Kidney glomerular epithelial cell (primary cell): ENCODE results near the gene C17orf50.
A peak's percentile ranks its signal among the peaks of the same experiment; 100 is the strongest.

Experiments used
- DNase-seq: peaks from one replicate; lab custom pipeline; 2025; lab: John Stamatoyannopoulos, UW

C17orf50 gene

DNA sequence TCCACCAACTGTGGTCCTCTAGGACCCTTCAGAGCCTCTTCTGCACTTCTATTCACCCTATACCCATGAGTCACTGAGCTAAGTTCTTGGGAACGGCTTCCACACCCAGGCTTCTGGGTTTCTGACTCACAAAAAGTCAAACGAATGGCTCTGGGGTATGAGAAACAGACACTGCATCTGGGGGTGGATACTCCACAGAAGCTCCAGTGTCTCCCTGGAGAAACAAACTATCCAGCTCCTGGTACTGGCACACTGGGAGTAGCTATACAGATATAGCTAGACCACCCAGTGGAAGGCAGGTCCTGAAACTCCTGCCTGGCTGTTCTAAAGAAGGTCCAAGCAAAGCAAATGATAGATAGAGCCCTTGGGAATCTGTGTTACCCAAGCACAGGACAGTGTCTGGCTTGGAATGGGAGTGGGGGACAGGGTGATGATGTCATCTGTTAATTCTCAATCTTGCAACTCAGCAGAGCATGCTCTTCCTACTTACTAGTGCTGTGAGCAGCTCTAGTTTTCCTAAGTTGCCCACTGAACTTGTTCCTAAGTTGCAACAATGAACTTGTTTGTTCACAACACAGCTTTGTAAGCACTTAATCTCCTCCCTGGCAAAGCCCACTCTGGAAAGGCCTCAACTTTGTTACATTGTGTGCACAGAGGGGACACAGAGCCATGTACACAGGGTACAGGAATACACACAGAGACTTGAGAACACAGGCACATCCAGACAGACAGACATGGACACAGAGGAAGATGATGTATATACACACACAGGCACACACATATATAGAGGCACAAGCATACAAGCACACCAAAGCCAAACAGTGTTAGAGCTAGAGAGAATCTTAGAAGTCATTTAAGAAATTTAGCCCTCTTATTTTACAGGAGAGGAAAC, 28.0 kb downstream of the C17orf50 start:
- DNase-seq, result peak; percentile 89

DNA sequence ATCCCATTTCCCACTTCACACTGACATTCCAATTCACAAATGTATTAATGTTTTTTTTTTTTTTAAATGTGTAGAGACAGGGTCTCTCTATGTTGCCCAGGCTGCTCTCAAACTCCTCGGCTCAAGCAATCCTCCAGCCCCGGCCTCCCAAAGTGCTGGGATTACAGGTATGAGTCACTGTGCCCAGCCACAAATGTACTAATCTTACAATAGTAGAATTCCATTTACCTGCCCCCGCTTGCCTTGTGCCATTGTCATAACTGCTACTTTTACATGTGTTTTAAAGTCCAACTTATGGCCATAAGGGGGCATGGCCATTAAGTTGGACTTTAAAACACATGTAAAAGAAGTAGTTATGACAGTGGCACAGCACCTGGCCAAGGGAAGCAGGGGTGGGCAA, 30.2 kb downstream of the C17orf50 start:
- DNase-seq, result no peak

- DNase-seq, result no peak
Observed at GRCh38 chr17:35791681-35792350, 31.1 kb downstream of the C17orf50 start.

DNA sequence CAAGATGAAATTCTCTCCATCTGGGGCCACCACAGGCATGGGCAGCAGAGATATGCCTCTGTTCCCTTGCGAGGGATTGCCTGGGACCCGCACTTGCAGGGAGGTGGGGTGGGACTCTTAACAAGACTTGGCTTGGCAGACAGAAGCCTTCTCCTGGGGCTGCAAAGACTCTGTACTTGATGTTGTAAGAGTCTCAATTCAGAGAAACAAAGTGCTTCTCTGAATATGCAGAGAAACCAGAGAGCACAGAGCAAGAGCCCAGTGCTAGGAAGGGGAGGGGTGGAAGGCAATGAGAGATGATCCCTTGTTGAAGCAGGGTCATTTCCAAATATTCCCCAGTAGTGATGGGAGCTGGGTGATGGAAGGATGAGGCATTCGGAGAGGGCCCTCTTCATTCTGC, 32.6 kb downstream of the C17orf50 start:
- no peak for DNase-seq

- no peak for DNase-seq
Observed at GRCh38 chr17:35795007-35795870, 34.6 kb downstream of the C17orf50 start, which contains the start of gene MMP28. Gene MMP28 (minus strand): TSS chr17:35795641. CDS start chr17:35795377, 264 bp downstream.

GRCh38 chr17:35795871-35796265, 35.2 kb downstream of the C17orf50 start:
- DNase-seq, result no peak

GRCh38 chr17:35796942-35797341, 36.3 kb downstream of the C17orf50 start:
- DNase-seq, result no peak

DNA sequence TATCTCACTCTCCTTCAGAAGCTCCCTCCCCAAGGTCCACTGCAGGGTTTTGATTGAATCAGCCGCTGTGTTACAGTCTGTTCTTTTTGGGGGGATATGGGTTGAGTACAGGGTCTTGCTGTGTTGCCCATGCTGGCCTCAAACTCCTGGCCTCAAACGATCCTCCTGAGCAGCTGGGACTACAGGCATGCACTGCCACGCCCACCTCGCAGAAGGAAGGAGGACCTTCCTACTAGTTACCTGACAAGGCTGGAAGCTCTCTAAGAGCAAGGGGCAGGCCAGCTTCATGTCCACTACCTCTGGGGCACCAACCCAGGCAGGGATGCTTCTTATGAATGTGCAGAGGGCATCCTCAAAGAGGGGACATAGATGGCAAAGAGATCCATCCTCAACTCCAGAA, 36.7 kb downstream of the C17orf50 start:
- no peak for DNase-seq

DNA sequence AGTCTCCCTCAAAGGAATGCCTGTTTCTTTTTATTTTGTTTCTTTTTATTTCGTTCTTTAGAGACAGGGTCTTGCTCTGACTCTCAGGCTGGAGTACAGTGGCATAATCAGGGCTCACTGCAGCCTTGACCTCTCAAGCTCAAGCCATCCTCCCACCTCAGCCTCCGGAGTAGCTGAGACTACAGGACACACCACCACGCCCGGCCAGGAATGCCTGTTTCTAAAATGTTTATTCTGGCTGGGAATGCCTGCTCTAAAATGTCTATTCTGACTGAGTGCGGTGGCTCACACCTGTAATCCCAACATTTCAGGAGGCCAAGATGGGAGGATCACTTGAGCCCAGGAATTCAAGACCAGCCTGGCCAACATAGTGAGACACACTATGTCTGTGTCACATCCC, 37.2 kb downstream of the C17orf50 start:
- DNase-seq, result no peak

DNA sequence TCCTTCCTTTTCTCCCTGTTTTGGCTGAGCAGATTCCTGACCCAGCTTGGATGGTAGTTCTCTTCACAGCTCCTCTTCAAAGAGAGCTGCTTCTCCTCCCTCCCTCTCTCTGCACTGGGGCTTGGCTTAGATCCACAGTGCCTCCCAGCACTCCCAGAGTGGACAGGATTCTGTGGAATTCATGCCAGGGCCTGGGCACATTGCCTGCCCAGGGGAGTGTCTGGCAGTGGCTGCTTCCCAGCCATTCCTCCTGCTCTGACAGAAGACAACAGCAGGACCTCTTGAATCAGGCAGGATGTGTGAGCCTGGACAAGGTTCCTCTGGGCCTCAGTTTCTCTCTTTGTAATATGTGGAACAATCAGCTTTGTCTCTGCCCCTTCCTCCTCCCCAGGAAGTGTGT, 39.3 kb downstream of the C17orf50 start:
- peak; percentile 25 for DNase-seq

GRCh38 chr17:35801583-35802224, 41.0 kb downstream of the C17orf50 start:
- DNase-seq, result no peak

- DNase-seq, result peak; percentile 74
Observed at GRCh38 chr17:35804658-35805192, 44.0 kb downstream of the C17orf50 start.

- DNase-seq, result peak; percentile 46
Observed at GRCh38 chr17:35807371-35808144, 46.9 kb downstream of the C17orf50 start.

GRCh38 chr17:35808240-35808961, 47.7 kb downstream of the C17orf50 start:
- no peak for DNase-seq

GRCh38 chr17:35808962-35809854, 48.5 kb downstream of the C17orf50 start, which contains the start of gene TAF15:
Gene TAF15 (plus strand): TSS chr17:35809484. CDS start chr17:35809570, 86 bp downstream.
- peak; percentile 100 for DNase-seq

GRCh38 chr17:35809855-35810461, 49.3 kb downstream of the C17orf50 start:
- no peak for DNase-seq

GRCh38 chr17:35811759-35812158, 51.1 kb downstream of the C17orf50 start:
- DNase-seq, result no peak

GRCh38 chr17:35812456-35812855, 51.8 kb downstream of the C17orf50 start:
- DNase-seq, result no peak
